ENCODE data around the gene C6orf47.

C6orf47 gene

DNA sequence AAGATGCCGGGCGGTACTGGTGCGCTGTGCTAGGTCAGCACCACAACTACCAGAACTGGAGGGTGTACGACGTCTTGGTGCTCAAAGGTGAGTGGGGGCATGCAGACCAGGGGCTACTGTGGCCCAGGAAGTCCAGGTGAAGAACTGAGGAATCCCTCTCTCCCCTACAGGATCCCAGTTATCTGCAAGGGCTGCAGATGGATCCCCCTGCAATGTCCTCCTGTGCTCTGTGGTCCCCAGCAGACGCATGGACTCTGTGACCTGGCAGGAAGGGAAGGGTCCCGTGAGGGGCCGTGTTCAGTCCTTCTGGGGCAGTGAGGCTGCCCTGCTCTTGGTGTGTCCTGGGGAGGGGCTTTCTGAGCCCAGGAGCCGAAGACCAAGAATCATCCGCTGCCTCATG, 47.1 kb upstream of the C6orf47 start:
- Histone ChIP-seq H3K9ac (ENCODE audit: low read length) (no peak overlapping the region), H3K79me2 (ENCODE audit: insufficient read depth, low read length) (no peaks in the 10 kb centered on the region), H3K27ac (ENCODE audit: low read depth, low read length, poor library complexity, severe bottlenecking) (no peak overlapping the region), H3K9me2 (ENCODE audit: low read depth, low read length) (no peaks in the 10 kb centered on the region), H2AFZ (ENCODE audit: low read length) (no peak overlapping the region), H4K20me1 (ENCODE audit: insufficient read depth, low read length) (no peaks in the 10 kb centered on the region), H3K4me1 (ENCODE audit: insufficient read depth, low read length, severe bottlenecking) (peaks cover 6% of the 10 kb centered on the region), H3K27me3 (ENCODE audit: insufficient read depth, low read length) (0 out of 2 replicates have a peak, but pooled peaks cover 9% of the 10 kb centered on the region), H3F3A (ENCODE audit: insufficient read depth, low read length) (no peaks in the 10 kb centered on the region), H3K9me3 (ENCODE audit: low read length) (no peaks in the 10 kb centered on the region), H3K4me3 (ENCODE audit: low read depth, low read length, poor library complexity, severe bottlenecking) (no peak overlapping the region), H3K36me3 (ENCODE audit: insufficient read depth, low read length) (no peaks in the 10 kb centered on the region), H3K4me2 (ENCODE audit: low read length) (no peak overlapping the region)
- TF ChIP-seq EZH2 (IDR thresholded peaks at IDR 0.05; ENCODE audit: borderline replicate concordance, low read length): no peak
- TF ChIP-seq, protein P1, sequence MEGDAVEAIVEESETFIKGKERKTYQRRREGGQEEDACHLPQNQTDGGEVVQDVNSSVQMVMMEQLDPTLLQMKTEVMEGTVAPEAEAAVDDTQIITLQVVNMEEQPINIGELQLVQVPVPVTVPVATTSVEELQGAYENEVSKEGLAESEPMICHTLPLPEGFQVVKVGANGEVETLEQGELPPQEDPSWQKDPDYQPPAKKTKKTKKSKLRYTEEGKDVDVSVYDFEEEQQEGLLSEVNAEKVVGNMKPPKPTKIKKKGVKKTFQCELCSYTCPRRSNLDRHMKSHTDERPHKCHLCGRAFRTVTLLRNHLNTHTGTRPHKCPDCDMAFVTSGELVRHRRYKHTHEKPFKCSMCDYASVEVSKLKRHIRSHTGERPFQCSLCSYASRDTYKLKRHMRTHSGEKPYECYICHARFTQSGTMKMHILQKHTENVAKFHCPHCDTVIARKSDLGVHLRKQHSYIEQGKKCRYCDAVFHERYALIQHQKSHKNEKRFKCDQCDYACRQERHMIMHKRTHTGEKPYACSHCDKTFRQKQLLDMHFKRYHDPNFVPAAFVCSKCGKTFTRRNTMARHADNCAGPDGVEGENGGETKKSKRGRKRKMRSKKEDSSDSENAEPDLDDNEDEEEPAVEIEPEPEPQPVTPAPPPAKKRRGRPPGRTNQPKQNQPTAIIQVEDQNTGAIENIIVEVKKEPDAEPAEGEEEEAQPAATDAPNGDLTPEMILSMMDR (IDR thresholded peaks at IDR 0.05; ENCODE audit: low read length): no peak

DNA sequence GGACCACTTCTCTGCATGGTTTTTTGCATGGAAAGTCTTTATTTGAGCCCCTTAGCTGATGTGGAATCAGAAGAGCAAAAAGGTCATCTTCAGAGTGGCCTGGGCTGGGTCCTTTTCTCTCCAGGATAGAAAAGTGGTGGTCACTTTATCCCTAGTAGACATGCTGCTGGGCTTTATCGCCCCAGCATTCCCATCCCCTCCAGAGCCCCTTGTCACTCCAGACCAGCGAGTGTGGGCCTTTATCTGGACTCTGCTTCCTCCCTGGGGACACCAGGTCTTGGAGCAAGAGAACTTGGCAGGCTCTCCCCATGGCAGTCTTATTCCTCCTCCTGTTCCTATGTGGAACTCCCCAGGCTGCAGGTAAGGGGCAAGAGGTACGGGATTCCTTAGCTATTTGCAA, 46.0 kb upstream of the C6orf47 start, which contains the start of gene LY6G6F:
Gene LY6G6F (plus strand): TSS at position 268 of the 400 bp plus-strand sequence. CDS start 41 bp downstream, at position 309.
- H2AFZ ChIP-seq (ENCODE audit: low read length): no peak within 1 kb of the TSS
- H3K9me2 ChIP-seq (ENCODE audit: low read depth, low read length): no peaks in the 10 kb centered on the region
- no peak within 1 kb of the TSS for H3K4me3 ChIP-seq (ENCODE audit: low read depth, low read length, poor library complexity, severe bottlenecking)
- H3K27ac ChIP-seq (ENCODE audit: low read depth, low read length, poor library complexity, severe bottlenecking): no peak within 1 kb of the TSS
- no peak within 1 kb of the TSS for H3K9ac ChIP-seq (ENCODE audit: low read length)
- H3K9me3 ChIP-seq (ENCODE audit: low read length): no peaks in the 10 kb centered on the region
- H3K36me3 ChIP-seq (ENCODE audit: insufficient read depth, low read length): no peaks in the 10 kb centered on the region
- H3F3A ChIP-seq (ENCODE audit: insufficient read depth, low read length): no peaks in the 10 kb centered on the region
- 0 out of 2 replicates have a peak, but pooled peaks cover 4% of the 10 kb centered on the region for H3K27me3 ChIP-seq (ENCODE audit: insufficient read depth, low read length)
- peaks cover 15% of the 10 kb centered on the region for H3K4me1 ChIP-seq (ENCODE audit: insufficient read depth, low read length, severe bottlenecking)
- H4K20me1 ChIP-seq (ENCODE audit: insufficient read depth, low read length): no peaks in the 10 kb centered on the region
- TF ChIP-seq, protein P1 (IDR thresholded peaks at IDR 0.05; ENCODE audit: low read length): no peak
- no peak for TF ChIP-seq EZH2 (IDR thresholded peaks at IDR 0.05; ENCODE audit: borderline replicate concordance, low read length)
- H3K4me2 ChIP-seq (ENCODE audit: low read length): no peak within 1 kb of the TSS
- H3K79me2 ChIP-seq (ENCODE audit: insufficient read depth, low read length): 0 out of 2 replicates have a peak, but pooled peaks cover 5% of the 10 kb centered on the region

GRCh38 chr6:31705931-31706330, 45.4 kb upstream of the C6orf47 start:
- Histone ChIP-seq H3K36me3 (ENCODE audit: insufficient read depth, low read length) (no peaks in the 10 kb centered on the region), H3K27ac (ENCODE audit: low read depth, low read length, poor library complexity, severe bottlenecking) (no peak overlapping the region), H3K9me2 (ENCODE audit: low read depth, low read length) (no peaks in the 10 kb centered on the region), H4K20me1 (ENCODE audit: insufficient read depth, low read length) (no peaks in the 10 kb centered on the region), H3F3A (ENCODE audit: insufficient read depth, low read length) (no peaks in the 10 kb centered on the region), H3K27me3 (ENCODE audit: insufficient read depth, low read length) (0 out of 2 replicates have a peak, but pooled peaks cover 4% of the 10 kb centered on the region), H3K4me2 (ENCODE audit: low read length) (no peak overlapping the region), H2AFZ (ENCODE audit: low read length) (no peak overlapping the region), H3K4me3 (ENCODE audit: low read depth, low read length, poor library complexity, severe bottlenecking) (no peak overlapping the region), H3K9ac (ENCODE audit: low read length) (no peak overlapping the region), H3K79me2 (ENCODE audit: insufficient read depth, low read length) (0 out of 2 replicates have a peak, but pooled peaks cover 5% of the 10 kb centered on the region), H3K4me1 (ENCODE audit: insufficient read depth, low read length, severe bottlenecking) (peaks cover 21% of the 10 kb centered on the region), H3K9me3 (ENCODE audit: low read length) (no peaks in the 10 kb centered on the region)
- no peak for TF ChIP-seq EZH2 (IDR thresholded peaks at IDR 0.05; ENCODE audit: borderline replicate concordance, low read length)
- TF ChIP-seq, protein P1 (IDR thresholded peaks at IDR 0.05; ENCODE audit: low read length): no peak

Measured in OCI-LY1 (cell line).